GM18520 (cell line): ENCODE results near the gene GPR35.

ENCODE experiments used
- ATAC-seq: cut with Tn5 transposase; IDR thresholded peaks from one replicate; pipeline ENCODE4 v1.9.1; 2021; ENCODE audit not compliant: unreplicated experiment

The GPR35 gene

DNA sequence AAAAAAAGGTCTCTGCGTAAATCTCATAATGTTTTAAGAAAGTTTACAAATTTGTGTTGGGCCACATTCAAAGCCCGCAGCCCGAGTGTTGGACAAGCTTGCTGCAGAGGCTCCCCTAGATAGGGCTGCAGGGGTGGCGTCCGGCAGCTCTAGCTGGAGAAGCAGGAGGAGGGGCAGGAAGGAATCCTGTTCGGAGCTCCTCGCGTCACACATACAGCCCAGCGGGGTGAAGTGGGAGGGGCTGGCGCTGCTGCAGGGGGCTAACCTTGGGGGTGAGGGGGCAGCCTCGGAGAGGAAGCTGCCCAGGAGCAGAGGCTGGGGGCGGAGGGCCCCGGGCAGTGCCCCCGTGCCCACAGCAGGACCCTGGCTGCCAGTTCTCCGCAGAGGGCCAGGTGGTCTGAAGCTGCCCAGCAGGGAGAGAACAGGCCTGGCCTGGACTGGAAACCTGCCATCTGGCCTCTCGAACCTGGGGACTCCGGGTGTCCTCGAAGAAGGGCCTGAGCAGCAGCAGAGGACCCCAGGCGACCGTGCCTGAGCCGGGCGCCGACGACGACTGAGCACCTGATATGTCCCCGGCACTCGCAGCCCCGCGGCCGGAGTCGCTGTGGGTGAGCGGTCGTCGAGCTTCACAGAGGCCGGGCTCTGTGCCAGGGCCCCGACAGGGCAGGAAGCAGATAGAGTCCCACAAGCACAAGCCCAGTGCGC is 2.6 kb upstream of the GPR35 start:
- ATAC-seq: no peak

GRCh38 chr2:240623531-240624010 is 1.7 kb upstream of the GPR35 start:
- no peak for ATAC-seq

DNA sequence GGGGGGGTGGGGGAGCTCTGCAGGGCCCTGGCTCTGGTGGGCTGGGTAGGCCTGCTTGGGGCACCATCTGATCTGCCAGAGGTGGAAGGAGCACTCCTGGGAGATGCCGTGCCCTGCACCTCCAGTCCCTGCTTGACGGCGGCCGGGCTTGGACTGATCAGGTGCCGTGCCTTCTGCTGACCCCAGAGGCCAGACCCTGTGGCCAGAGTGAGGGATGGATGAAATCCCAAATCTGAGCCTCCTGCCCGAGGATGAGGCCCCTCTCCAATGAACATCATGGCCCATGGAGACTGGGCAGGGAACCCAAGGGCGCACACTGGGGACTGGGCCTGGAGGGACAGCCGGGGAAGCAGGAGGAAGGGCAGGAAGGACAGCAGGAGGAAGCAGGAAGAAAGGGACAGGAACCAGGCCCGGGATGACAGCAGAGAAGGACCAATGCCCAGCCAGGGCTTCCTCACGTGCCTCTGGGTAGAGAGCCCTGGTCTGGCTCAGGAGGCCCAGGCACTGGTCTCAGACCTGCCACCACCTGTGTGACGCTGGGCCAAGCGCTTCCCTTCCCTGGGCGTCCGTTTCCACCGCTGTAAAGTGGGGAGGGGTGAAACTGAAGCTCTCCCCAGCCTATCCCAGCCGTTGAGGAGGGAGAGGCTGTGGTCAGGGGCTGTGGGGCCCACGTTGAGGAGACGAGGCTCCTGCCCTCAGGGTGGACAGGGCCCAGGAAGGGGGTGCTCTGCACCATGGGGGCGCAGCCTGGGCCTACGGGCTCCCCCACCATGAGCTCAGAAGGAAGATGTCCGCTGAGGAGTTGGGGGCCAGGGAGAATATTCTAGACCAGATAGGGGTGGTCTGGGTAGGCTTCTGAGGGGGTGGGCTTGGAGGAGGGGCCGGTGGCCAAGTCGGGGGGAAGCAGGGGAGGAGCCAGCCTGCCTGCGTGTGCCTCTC is 1.0 kb upstream of the GPR35 start:
- no peak for ATAC-seq

- ATAC-seq: no peak
Measured at GRCh38 chr2:240626531-240627300, 1.4 kb downstream of the GPR35 start.

DNA sequence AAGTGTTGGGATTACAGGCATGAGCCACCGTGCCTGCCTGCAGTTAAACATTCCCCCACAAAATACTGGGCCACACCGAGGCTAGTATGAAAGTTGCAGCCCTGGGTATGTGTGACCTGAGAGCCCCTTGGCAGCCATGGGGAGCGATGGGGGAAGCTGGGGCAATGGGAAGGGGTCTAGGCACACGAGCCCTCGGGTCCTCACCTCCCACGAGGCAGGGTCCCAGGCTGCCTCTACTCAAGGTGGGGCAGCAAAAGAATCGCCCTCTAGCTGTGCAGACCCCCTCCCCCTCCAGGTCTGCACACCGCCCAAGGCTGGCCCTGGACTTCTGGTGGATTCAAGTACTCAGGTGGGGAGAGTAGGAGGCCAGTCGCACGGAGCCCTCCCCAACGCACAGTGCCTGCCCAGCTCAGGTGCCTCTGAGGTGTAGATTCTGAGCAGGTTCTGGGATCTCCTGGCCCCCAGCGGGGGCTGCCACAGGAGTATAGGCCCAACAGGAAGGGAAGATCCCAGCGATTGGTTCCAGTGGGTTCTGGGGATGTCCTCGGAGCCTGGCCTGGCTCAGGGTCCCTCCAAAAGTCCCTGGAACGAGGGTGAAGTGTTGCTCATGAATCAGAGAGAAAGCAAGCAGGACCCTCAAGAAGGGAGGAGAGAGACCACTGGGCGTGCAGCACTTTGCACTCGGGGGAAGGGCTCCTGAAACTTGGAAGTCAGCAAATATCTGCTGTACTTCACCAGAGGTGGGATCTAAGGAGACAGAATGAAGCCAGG is 2.6 kb downstream of the GPR35 start:
- ATAC-seq: no peak

GRCh38 chr2:240628507-240628807 is 3.2 kb downstream of the GPR35 start:
- ATAC-seq: no peak

DNA sequence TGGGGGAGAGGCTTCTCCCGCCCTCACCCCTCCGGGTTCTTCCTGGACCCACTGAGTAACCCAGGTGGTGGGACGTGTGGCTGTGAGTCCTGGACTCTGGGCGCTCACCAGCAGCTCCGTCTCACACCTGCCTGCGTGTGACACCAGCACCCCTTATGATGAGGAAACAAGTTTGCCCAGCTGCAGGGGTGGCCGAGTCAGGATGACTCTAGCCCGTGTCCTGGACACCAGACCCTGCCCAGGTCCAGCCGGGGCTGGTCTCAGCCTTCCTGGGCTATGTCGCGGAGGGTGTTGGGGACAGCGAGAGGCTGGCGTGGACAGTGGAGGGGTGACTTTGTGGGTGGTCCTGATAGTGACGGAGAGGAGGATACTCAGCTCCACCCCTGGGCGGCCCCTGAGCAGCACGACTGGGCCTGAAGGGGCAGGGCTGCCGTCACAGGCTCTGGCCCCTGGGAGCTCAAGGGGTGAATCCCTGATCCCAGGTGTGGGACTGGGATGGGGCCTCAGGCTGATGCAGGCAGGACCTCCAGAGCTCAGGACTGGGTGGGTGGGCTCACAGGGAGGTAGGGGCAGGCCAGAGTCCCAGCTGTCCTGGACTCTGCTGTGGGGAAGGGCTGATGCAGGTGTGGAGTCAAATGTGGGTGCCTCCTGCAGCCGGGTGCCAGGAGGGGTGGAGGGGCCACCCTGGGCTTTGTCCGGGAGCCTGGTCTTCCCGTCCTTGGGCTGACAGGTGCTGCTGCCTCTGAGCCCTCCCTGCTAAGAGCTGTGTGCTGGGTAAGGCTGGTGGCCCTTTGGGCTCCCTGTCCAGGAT is 3.7 kb downstream of the GPR35 start:
- no peak for ATAC-seq

DNA sequence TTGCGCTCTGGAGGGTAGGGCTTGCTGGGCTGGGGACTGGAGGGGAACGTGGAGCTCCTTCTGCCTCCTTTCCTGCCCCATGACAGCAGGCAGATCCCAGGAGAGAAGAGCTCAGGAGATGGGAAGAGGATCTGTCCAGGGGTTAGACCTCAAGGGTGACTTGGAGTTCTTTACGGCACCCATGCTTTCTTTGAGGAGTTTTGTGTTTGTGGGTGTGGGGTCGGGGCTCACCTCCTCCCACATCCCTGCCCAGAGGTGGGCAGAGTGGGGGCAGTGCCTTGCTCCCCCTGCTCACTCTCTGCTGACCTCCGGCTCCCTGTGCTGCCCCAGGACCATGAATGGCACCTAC is 4.3 kb downstream of the GPR35 start:
- ATAC-seq: no peak

DNA sequence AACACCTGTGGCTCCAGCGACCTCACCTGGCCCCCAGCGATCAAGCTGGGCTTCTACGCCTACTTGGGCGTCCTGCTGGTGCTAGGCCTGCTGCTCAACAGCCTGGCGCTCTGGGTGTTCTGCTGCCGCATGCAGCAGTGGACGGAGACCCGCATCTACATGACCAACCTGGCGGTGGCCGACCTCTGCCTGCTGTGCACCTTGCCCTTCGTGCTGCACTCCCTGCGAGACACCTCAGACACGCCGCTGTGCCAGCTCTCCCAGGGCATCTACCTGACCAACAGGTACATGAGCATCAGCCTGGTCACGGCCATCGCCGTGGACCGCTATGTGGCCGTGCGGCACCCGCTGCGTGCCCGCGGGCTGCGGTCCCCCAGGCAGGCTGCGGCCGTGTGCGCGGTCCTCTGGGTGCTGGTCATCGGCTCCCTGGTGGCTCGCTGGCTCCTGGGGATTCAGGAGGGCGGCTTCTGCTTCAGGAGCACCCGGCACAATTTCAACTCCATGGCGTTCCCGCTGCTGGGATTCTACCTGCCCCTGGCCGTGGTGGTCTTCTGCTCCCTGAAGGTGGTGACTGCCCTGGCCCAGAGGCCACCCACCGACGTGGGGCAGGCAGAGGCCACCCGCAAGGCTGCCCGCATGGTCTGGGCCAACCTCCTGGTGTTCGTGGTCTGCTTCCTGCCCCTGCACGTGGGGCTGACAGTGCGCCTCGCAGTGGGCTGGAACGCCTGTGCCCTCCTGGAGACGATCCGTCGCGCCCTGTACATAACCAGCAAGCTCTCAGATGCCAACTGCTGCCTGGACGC is 4.9 kb downstream of the GPR35 start:
- no peak for ATAC-seq

DNA sequence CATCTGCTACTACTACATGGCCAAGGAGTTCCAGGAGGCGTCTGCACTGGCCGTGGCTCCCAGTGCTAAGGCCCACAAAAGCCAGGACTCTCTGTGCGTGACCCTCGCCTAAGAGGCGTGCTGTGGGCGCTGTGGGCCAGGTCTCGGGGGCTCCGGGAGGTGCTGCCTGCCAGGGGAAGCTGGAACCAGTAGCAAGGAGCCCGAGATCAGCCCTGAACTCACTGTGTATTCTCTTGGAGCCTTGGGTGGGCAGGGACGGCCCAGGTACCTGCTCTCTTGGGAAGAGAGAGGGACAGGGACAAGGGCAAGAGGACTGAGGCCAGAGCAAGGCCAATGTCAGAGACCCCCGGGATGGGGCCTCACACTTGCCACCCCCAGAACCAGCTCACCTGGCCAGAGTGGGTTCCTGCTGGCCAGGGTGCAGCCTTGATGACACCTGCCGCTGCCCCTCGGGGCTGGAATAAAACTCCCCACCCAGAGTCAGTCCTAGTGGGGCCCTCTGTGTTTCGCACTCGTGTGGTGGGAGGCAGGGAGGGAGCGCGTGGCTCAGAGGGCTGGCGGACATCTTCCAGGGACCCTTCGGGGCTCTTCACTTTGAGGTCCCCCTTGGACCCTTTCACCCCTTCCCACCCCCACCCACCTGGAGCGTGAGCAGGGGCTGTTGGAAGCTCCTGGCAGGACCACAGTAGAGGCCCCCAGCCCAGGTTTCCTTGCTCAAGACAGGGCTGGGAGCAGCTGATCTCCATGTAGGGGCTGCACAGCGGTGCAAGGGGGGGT is 5.7 kb downstream of the GPR35 start:
- no peak for ATAC-seq

DNA sequence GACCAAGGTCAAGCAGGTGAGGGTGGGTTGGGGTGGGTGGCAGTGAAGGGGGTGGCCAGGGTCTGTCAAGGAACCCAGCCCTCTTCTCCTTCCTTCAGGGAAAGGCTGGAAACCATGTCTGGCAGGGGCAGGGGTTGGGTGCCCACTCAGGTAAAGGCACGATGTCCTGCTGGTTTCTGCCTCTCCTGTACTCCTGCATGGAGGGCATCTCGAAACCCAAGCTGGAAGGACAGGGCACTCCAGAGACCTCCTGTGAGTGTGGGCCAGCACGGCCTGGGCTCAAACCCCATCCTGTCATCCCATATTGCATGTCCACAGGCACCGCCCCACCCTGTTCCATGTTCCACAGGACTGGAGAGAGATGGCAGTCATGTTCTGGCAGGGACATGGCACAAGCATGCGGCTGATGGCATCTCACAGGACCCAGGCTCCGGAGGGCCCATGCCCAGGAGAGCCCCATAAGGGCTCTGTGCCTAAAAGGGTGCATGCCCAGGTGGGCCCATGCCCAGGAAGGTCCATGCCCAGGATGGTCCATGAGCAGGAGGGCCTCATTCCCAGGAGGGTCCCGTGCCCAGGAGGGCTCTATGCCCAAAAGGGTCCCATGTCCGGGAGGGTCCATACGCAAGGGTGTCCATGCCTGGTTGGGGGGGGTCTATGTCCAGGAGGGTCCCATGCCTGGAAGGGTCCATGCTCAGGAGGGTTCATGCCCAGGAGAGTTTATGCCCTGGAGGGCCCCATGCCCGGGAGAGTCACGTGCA is 6.4 kb downstream of the GPR35 start:
- no peak for ATAC-seq

DNA sequence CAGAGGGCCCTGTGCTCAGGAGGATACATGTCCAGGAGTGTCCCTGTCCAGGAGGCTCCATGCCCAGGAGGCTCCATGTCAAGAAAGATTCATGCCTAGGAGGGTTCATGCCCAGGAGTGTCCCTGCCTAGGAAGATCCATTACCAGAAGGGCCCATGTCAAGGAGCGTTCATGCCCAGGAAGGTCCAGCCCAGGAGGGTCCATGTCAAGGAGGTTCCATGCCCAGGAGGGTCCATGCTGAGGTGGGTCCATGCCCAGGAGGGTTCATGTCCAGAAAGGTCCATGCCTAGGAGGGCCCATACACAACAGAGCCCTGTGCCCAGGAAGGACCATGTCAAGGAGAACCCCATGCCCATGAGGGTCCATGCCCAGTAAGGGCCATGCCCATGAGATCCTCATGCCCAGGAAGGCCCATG is 7.0 kb downstream of the GPR35 start:
- ATAC-seq: no peak

GRCh38 chr2:240635121-240635997 is 10.1 kb downstream of the GPR35 start:
- no peak for ATAC-seq

- no peak for ATAC-seq
Measured at GRCh38 chr2:240635998-240636547, 10.8 kb downstream of the GPR35 start.

- no peak for ATAC-seq
Measured at GRCh38 chr2:240636563-240637115, 11.4 kb downstream of the GPR35 start.
